ENCODE measurements around the gene KLHDC7B. TPM values are rescaled to one million over a fixed set of nuclear protein-coding genes. Genes with fewer than 3 reads are reported as not detected.

The KLHDC7B gene
- total and polyA plus RNA-seq, 2 of the 13 experiments (the other 11 are each of a cell fraction or from before 2014, with no cell fraction given), result 0.11 TPM; not detected in 1

DNA sequence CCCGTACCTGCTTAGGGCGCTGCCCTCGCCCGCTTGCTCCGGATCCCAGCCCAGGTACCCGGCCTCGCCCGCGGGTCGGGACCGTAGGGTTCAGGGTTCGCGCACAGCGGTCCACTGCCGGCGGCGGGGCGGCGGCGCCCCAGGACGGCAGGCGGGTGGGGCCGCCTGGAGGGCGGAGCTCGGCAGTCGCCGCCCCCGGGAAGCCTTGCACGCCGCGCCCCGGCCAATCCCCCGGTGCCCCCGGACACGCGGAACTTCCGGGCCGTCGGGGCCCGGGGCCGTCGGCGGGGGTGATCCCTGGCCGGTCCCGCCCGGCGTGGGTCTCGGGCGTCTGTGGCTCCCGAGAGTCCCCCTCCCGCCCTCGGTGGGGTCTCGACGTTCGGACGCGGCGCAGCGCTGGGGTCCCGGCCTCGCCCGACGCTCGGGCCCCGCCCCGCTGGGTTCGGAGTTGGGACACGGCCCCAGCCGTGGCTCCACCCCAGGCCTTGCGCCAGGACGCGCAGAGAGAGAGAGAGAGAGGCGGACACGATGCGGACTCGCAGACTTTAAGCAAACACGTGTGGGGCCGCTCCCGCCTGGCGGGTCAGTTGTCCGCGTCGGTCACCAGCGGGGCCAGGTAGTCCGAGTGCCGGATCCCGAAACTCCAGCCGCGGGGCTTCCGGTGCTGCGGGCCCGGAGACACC, 15.7 kb upstream of the KLHDC7B start, which contains the start of gene TYMP (continued):
- TF ChIP-seq FOSL2 (CRISPR knock-in tag; IDR thresholded peaks at IDR 0.05) (0 out of 2 replicates have a peak, but pooled peaks have one; percentile 44), ZNF430 (CRISPR knock-in tag; IDR thresholded peaks at IDR 0.05) (peak; percentile 66), SP4 (CRISPR knock-in tag; IDR thresholded peaks at IDR 0.05) (0 out of 2 replicates have a peak, but pooled peaks have one; percentile 21), GABPB1 (CRISPR knock-in tag; IDR thresholded peaks at IDR 0.05) (peak; percentile 71; the same call in 1 of the 2 replicates), ZNF792 (CRISPR knock-in tag; IDR thresholded peaks at IDR 0.05) (peak; percentile 32; the same call in 1 of the 2 replicates), TRIM24 (CRISPR knock-in tag; IDR thresholded peaks at IDR 0.05) (0 out of 2 replicates have a peak, but pooled peaks have one; percentile 27), STAT6 (CRISPR knock-in tag; IDR thresholded peaks at IDR 0.05; ENCODE audit: borderline replicate concordance) (no peak), ZNF138 (CRISPR knock-in tag; IDR thresholded peaks at IDR 0.05; ENCODE audit: low read depth) (peak; percentile 45; the same call in 1 of the 2 replicates), ZFP36L2 (CRISPR knock-in tag; IDR thresholded peaks at IDR 0.05) (no peak), ZNF589 (CRISPR knock-in tag; conservative IDR thresholded peaks at IDR 0.05) (no peak), LBX2 (CRISPR knock-in tag; IDR thresholded peaks at IDR 0.05; ENCODE audit: borderline replicate concordance) (no peak), ZBTB42 (CRISPR knock-in tag; IDR thresholded peaks at IDR 0.05) (no peak; the same call in 1 of the 2 replicates), ZNF432 (CRISPR knock-in tag; IDR thresholded peaks at IDR 0.05; ENCODE audit: borderline replicate concordance) (no peak), ZNF367 (CRISPR knock-in tag; IDR thresholded peaks at IDR 0.05; ENCODE audit: borderline replicate concordance) (0 out of 2 replicates have a peak, but pooled peaks have one; percentile 27), PHB2 (IDR thresholded peaks at IDR 0.05; ENCODE audit: partially characterized antibody) (no peak), ZNF660 (CRISPR knock-in tag; IDR thresholded peaks at IDR 0.05; ENCODE audit: borderline replicate concordance, low read depth) (no peak), MLLT10 (CRISPR knock-in tag; IDR thresholded peaks at IDR 0.05) (no peak), ZNF124 (CRISPR knock-in tag; IDR thresholded peaks at IDR 0.05) (no peak), ELF4 (CRISPR knock-in tag; IDR thresholded peaks at IDR 0.05; ENCODE audit: borderline replicate concordance) (no peak), IKZF5 (CRISPR knock-in tag; IDR thresholded peaks at IDR 0.05) (no peak), ZFP82 (CRISPR knock-in tag; IDR thresholded peaks at IDR 0.05; ENCODE audit: borderline replicate concordance) (no peak), CCDC6 (CRISPR knock-in tag; IDR thresholded peaks at IDR 0.05) (0 out of 2 replicates have a peak, but pooled peaks have one; percentile 47), GZF1 (CRISPR knock-in tag; IDR thresholded peaks at IDR 0.05) (no peak; the same call in 1 of the 2 replicates)
- TF ChIP-seq, protein P1, sequence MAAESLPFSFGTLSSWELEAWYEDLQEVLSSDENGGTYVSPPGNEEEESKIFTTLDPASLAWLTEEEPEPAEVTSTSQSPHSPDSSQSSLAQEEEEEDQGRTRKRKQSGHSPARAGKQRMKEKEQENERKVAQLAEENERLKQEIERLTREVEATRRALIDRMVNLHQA (CRISPR knock-in tag; IDR thresholded peaks at IDR 0.05), result no peak
- TF ChIP-seq, protein P2, sequence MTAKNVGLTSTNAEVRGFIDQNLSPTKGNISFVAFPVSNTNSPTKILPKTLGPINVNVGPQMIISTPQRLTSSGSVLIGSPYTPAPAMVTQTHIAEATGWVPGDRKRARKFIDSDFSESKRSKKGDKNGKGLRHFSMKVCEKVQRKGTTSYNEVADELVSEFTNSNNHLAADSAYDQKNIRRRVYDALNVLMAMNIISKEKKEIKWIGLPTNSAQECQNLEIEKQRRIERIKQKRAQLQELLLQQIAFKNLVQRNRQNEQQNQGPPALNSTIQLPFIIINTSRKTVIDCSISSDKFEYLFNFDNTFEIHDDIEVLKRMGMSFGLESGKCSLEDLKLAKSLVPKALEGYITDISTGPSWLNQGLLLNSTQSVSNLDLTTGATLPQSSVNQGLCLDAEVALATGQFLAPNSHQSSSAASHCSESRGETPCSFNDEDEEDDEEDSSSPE (CRISPR knock-in tag; IDR thresholded peaks at IDR 0.05), result peak; percentile 89
